GM12878 (cell line): ENCODE data around the gene RFX1. TPM values are rescaled to one million over a fixed set of nuclear protein-coding genes. Genes with fewer than 3 reads are reported as not detected.

Experiments
- ATAC-seq: fragments of 200-7000 bp; cut with Tn5 transposase; 3 replicates; pipeline ENCODE4 v1.9.1; 2020; ENCODE audit warnings: mild to moderate bottlenecking, moderate library complexity
- BruUV-seq: library from RNA; stranded (reverse); fragments of 400-500 nt; replicated peaks from 2 replicates; lab custom pipeline; 2021; lab: Mats Ljungman, UMichigan
- CTCF ChIA-PET: fragments of 300-600 bp; sonication (Branson Sonifier 250); formaldehyde crosslinking; extraction: SDS; loops from one replicate; lab custom pipeline; 2021; ENCODE audit warnings: inconsistent platforms; lab: Yijun Ruan, JAX
- POLR2A ChIA-PET: fragments of 350-600 bp; formaldehyde crosslinking; extraction: SDS; loops from one replicate; lab custom pipeline; 2021; ENCODE audit warnings: inconsistent platforms; lab: Charles Lee
- RAD21 ChIA-PET: fragments of 300-600 bp; sonication (Branson Sonifier 250); formaldehyde crosslinking; loops from one replicate; lab custom pipeline; 2023; ENCODE audit warnings: antibody characterized with exemption; ENCODE audit not compliant: unreplicated experiment; lab: Charles Lee
- SMC1A ChIA-PET: fragments of 300-600 bp; sonication (Branson Sonifier 250); formaldehyde crosslinking; loops from one replicate; lab custom pipeline; 2023; ENCODE audit not compliant: unreplicated experiment, uncharacterized antibody; lab: Charles Lee
- DNase-seq: peaks from one replicate; pipeline ENCODE4 v3.0.0-alpha.2; 2011; ENCODE audit warnings: low read depth, low spot score
- FAIRE-seq: peaks from 3 replicates; lab custom pipeline; 2011; peaks lifted over from hg19 to GRCh38; lab: Jason Lieb, UNC
- H2AFZ ChIP-seq: 2 replicates; pipeline ENCODE4 v1.6.0; 2011; ENCODE audit warnings: low read depth, low read length, control low read depth; ENCODE audit not compliant: control insufficient read depth
- H3K27ac ChIP-seq: 2 replicates; pipeline ENCODE4 v1.5.1; 2011; ENCODE audit warnings: control low read depth; ENCODE audit not compliant: control insufficient read depth, insufficient read depth
- H3K27me3 ChIP-seq, 2 experiments: replicated peaks in 1 of 2; 2 replicates each; pipeline versions ENCODE4 v1.6.0 to v1.6.1; 2011; ENCODE audit warnings: low read length in 1 of 2; ENCODE audit not compliant: control insufficient read depth in 2 of 2, insufficient read depth in 2 of 2
- H3K36me3 ChIP-seq, 2 experiments: 2 replicates each; pipeline ENCODE4 v1.5.1; 2011; ENCODE audit warnings: low read length in 1 of 2; ENCODE audit not compliant: control insufficient read depth in 2 of 2, insufficient read depth in 2 of 2
- H3K4me1 ChIP-seq: 2 replicates; pipeline ENCODE4 v1.6.1; 2011; ENCODE audit warnings: mild to moderate bottlenecking, low read length, moderate library complexity, mixed read lengths; ENCODE audit not compliant: control insufficient read depth, insufficient read depth
- H3K4me2 ChIP-seq: 2 replicates; pipeline ENCODE4 v1.6.0; 2011; ENCODE audit warnings: control low read depth; ENCODE audit not compliant: control insufficient read depth, insufficient read depth
- H3K4me3 ChIP-seq: fragments of 200-600 bp; sonication (generic); 2 replicates; pipeline ENCODE4 v1.5.1; 2016
- H3K79me2 ChIP-seq: 2 replicates; pipeline ENCODE4 v1.6.0; 2011; ENCODE audit warnings: low read length; ENCODE audit not compliant: control insufficient read depth, insufficient read depth
- H3K9ac ChIP-seq: 2 replicates; pipeline ENCODE4 v1.8.0; 2011; ENCODE audit warnings: low read length, control low read depth, mixed read lengths; ENCODE audit not compliant: control insufficient read depth, insufficient read depth
- H3K9me3 ChIP-seq: replicated peaks from 3 replicates; pipeline ENCODE4 v1.5.1; 2011; ENCODE audit warnings: mild to moderate bottlenecking, low read length; ENCODE audit not compliant: control insufficient read depth, insufficient read depth
- H4K20me1 ChIP-seq: 2 replicates; pipeline ENCODE4 v1.6.0; 2011; ENCODE audit not compliant: control insufficient read depth, insufficient read depth
- BACH1 ChIP-seq: fragments of 450-650 bp; IDR thresholded peaks from 2 replicates; pipeline ENCODE4 v1.6.1; 2017; ENCODE audit warnings: mild to moderate bottlenecking, borderline replicate concordance
- BMI1 ChIP-seq: fragments of 450-650 bp; IDR thresholded peaks from 2 replicates; pipeline ENCODE4 v1.6.1; 2016; ENCODE audit warnings: mild to moderate bottlenecking, moderate library complexity, borderline replicate concordance
- EGR1 ChIP-seq, 2 experiments: IDR thresholded peaks; 1 replicate in 1 of 2; 2 replicates in 1 of 2; pipeline ENCODE4 v1.6.1; 2011 to 2012; ENCODE audit warnings: low read depth in 2 of 2, low read length in 2 of 2, borderline replicate concordance in 1 of 2, mild to moderate bottlenecking in 1 of 2, moderate library complexity in 1 of 2
- HCFC1 ChIP-seq: fragments of 150-350 bp; IDR thresholded peaks from 2 replicates; pipeline ENCODE4 v1.6.1; 2014; ENCODE audit warnings: low read length
- HDGF ChIP-seq: fragments of 450-650 bp; IDR thresholded peaks from 2 replicates; pipeline ENCODE4 v1.6.1; 2016; ENCODE audit warnings: antibody characterized with exemption
- KAT2A ChIP-seq: conservative IDR thresholded peaks from 2 replicates; pipeline ENCODE4 v1.6.1; 2011; ENCODE audit warnings: low read depth, low read length; ENCODE audit not compliant: control insufficient read depth
- NBN ChIP-seq: fragments of 450-650 bp; IDR thresholded peaks from 2 replicates; pipeline ENCODE4 v1.6.1; 2016
- NFYB ChIP-seq: IDR thresholded peaks from 2 replicates; pipeline ENCODE4 v1.6.1; 2011; ENCODE audit warnings: low read depth, mild to moderate bottlenecking, low read length, improper control_type of control experiment, moderate library complexity; ENCODE audit not compliant: insufficient read depth
- RELA ChIP-seq: fragments of 450-650 bp; IDR thresholded peaks from 2 replicates; pipeline ENCODE4 v1.8.0; 2014; ENCODE audit warnings: borderline replicate concordance; ENCODE audit not compliant: partially characterized antibody
- SIX5 ChIP-seq: IDR thresholded peaks from 2 replicates; pipeline ENCODE4 v1.6.1; 2011; ENCODE audit warnings: mild to moderate bottlenecking, low read depth, low read length, moderate library complexity; ENCODE audit not compliant: severe bottlenecking
- SUZ12 ChIP-seq: fragments of 200-600 bp; sonication (generic); IDR thresholded peaks from one replicate; pipeline ENCODE4 v1.6.1; 2018; ENCODE audit warnings: antibody characterized with exemption, mild to moderate bottlenecking; ENCODE audit not compliant: unreplicated experiment
- YBX1 ChIP-seq: fragments of 450-650 bp; IDR thresholded peaks from 2 replicates; pipeline ENCODE4 v1.6.1; 2016; ENCODE audit warnings: antibody characterized with exemption
- YY1 ChIP-seq: IDR thresholded peaks from 2 replicates; pipeline ENCODE4 v1.6.1; 2011; ENCODE audit warnings: low read depth, mild to moderate bottlenecking, low read length
- ZBED1 ChIP-seq: IDR thresholded peaks from 2 replicates; pipeline ENCODE4 v1.6.1; 2016; ENCODE audit warnings: borderline replicate concordance
- ZBTB33 ChIP-seq: fragments of 450-650 bp; IDR thresholded peaks from 2 replicates; pipeline ENCODE4 v1.6.1; 2017; ENCODE audit warnings: mild to moderate bottlenecking
- ZNF384 ChIP-seq: IDR thresholded peaks from 2 replicates; pipeline ENCODE4 v1.6.1; 2012; ENCODE audit warnings: low read depth, mild to moderate bottlenecking, low read length, improper control_type of control experiment, borderline replicate concordance
- WGBS: methylation state at CpG from one replicate; pipeline ENCODE4 v1.1.6; 2016; ENCODE audit warnings: low lambda C conversion rate; ENCODE audit not compliant: insufficient replicate concordance, insufficient coverage; ENCODE audit errors: missing lambda C conversion rate; 5-methylcytosine and 5-hydroxymethylcytosine counted together
- in situ Hi-C: fragments of 300-500 bp; cut with MboI; formaldehyde crosslinking; loops from 9 replicates; pipeline ENCODE4 v1.14.3; 2018; ENCODE audit warnings: mixed read lengths
- intact Hi-C: fragments of 100-400 bp; cut with micrococcal nuclease; formaldehyde crosslinking; loops from one replicate; pipeline ENCODE4 v1.14.2; 2022; ENCODE audit not compliant: unreplicated experiment
- polyA plus RNA-seq, 11 experiments: library from polyadenylated mRNA; depleted of rRNA in 4 of 11; unstranded in 6 of 11; stranded (reverse) in 5 of 11; fragments of >200 nt; fragmentation: Nextera tagmentation in 4 of 11; fragmentation: Illumina TruSeq in 1 of 11; extraction: Ambion mirVana in 4 of 11; extraction: Trizol in 1 of 11; gene quantifications; 1 replicate in 1 of 11; 2 replicates in 10 of 11; pipeline versions ENCODE4 v1.2.1 to v1.2.3, GENCODE V29; 2011 to 2016; ENCODE audit warnings: inconsistent platforms in 2 of 11, missing spikeins in 2 of 11, low read depth in 1 of 11
- total RNA-seq, 4 experiments: library from RNA; depleted of rRNA in 3 of 4; stranded (reverse); fragments of >200 nt in 3 of 4; fragmentation: Illumina TruSeq in 1 of 4; extraction: Trizol in 1 of 4; gene quantifications; 2 replicates each; pipeline versions ENCODE4 v1.2.1 to v1.2.3, GENCODE V29; 2013 to 2021
- TF ChIP-seq, protein P1 (sequence below): IDR thresholded peaks from 2 replicates; pipeline ENCODE4 v1.6.1; 2011; ENCODE audit warnings: mild to moderate bottlenecking, low read depth, low read length, moderate library complexity; ENCODE audit not compliant: insufficient replicate concordance
- TF ChIP-seq, protein P2 (sequence below): fragments of 450-650 bp; IDR thresholded peaks from 2 replicates; pipeline ENCODE4 v1.6.1; 2017; ENCODE audit warnings: mild to moderate bottlenecking, low read depth, inconsistent platforms; ENCODE audit not compliant: poor library complexity, severe bottlenecking

RFX1 gene
- total and polyA plus RNA-seq, 10 of the 15 experiments (the other 5 are each of a cell fraction or from before 2014, with no cell fraction given), result 0.05 to 11.0 (median 1.5) TPM

- ChIA-PET POLR2A (interaction anchor here (0.6 to 1.0 kb wide), 2 partner anchors 34 to 51 kb away, joined by 3 to 4 read pairs; no protein-coding TSS in a partner anchor), SMC1A (interaction anchor here (0.7 to 2.1 kb wide), 10 partner anchors 13 to 122 kb away, joined by 3 to 10 read pairs (median 4); partner anchors contain the start of genes BRME1, CC2D1A and IL27RA), RAD21 (interaction anchor here (0.6 to 3.2 kb wide), 14 partner anchors 18 to 105 kb away, joined by 3 to 21 read pairs (median 4); partner anchors contain the start of genes IL27RA and RFX1), CTCF (interaction anchor here (0.6 to 2.9 kb wide), 13 partner anchors 46 to 185 kb away, joined by 3 to 10 read pairs (median 4); partner anchors contain the start of genes ASF1B and IL27RA)
- peak within 1 kb of the TSS; percentile 95 for H3K4me2 ChIP-seq
- peaks cover 15% of the 10 kb centered on the region for H3K79me2 ChIP-seq
- H3K9ac ChIP-seq, result peak within 1 kb of the TSS; percentile 81
- no peaks in the 10 kb centered on the region for H3K9me3 ChIP-seq
- H3K36me3 ChIP-seq, result peaks cover 0 to 10% of the 10 kb centered on the region in 2 experiments; a peak in 3 of 4 replicates
- in situ Hi-C loops (no loop called here), intact Hi-C loops (loop anchor here (1.0 to 5.0 kb wide), 3 partner anchors 35 to 80 kb away; partner anchors contain the start of gene IL27RA)
- H3K4me3 ChIP-seq, result peak within 1 kb of the TSS; percentile 100
- peak within 1 kb of the TSS; percentile 87 for H2AFZ ChIP-seq
- no peaks in the 10 kb centered on the region for H3K27me3 ChIP-seq
- FAIRE-seq (peak; percentile 98), ATAC-seq (peak; percentile 99), DNase-seq (peak; percentile 99)
- no TSS peak for BruUV-seq
- no peaks in the 10 kb centered on the region for H4K20me1 ChIP-seq
- 1% methylated on average over 42 of the region's 65 CpGs for WGBS
- H3K4me1 ChIP-seq, result peaks cover 11% of the 10 kb centered on the region
- H3K27ac ChIP-seq, result peak within 1 kb of the TSS; percentile 82
- TF ChIP-seq BACH1 (no peak), SIX5 (no peak), YY1 (peak; percentile 98), HDGF (peak; percentile 93), EGR1 (IDR thresholded peaks at IDR 0.05; ENCODE audit: borderline replicate concordance in 1 of 2, low read depth in 2 of 2, low read length in 2 of 2) (peak in 1 of 2 experiments; percentile 69; a peak in 1 of 3 replicates), ZNF384 (no peak), HCFC1 (0 out of 2 replicates have a peak, but pooled peaks have one; percentile 14), NBN (0 out of 2 replicates have a peak, but pooled peaks have one; percentile 37), YBX1 (no peak), RELA (no peak), BMI1 (peak; percentile 95), ZBTB33 (no peak; the same call in 1 of the 2 replicates), KAT2A (no peak), ZBED1 (no peak), NFYB (peak; percentile 93), SUZ12 (no peak)
- TF ChIP-seq, protein P1, sequence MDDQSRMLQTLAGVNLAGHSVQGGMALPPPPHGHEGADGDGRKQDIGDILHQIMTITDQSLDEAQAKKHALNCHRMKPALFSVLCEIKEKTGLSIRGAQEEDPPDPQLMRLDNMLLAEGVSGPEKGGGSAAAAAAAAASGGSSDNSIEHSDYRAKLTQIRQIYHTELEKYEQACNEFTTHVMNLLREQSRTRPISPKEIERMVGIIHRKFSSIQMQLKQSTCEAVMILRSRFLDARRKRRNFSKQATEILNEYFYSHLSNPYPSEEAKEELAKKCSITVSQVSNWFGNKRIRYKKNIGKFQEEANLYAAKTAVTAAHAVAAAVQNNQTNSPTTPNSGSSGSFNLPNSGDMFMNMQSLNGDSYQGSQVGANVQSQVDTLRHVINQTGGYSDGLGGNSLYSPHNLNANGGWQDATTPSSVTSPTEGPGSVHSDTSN, result peak; percentile 98
- TF ChIP-seq, protein P2, sequence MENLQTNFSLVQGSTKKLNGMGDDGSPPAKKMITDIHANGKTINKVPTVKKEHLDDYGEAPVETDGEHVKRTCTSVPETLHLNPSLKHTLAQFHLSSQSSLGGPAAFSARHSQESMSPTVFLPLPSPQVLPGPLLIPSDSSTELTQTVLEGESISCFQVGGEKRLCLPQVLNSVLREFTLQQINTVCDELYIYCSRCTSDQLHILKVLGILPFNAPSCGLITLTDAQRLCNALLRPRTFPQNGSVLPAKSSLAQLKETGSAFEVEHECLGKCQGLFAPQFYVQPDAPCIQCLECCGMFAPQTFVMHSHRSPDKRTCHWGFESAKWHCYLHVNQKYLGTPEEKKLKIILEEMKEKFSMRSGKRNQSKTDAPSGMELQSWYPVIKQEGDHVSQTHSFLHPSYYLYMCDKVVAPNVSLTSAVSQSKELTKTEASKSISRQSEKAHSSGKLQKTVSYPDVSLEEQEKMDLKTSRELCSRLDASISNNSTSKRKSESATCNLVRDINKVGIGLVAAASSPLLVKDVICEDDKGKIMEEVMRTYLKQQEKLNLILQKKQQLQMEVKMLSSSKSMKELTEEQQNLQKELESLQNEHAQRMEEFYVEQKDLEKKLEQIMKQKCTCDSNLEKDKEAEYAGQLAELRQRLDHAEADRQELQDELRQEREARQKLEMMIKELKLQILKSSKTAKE, result peak; percentile 83
These were observed 53.8 kb downstream of the RFX1 start, which contains the start of gene DCAF15 for GRCh38 chr19:13952154-13952930. TSS of gene DCAF15 (plus strand) at chr19:13952509. CDS start at chr19:13952513, 4 bp downstream.
